HG03045 (cell line): Measurements from ENCODE around the gene ABCC10.
"Not testable (repeated sequence)": the region's sequence is repeated elsewhere in the genome, so short reads cannot be mapped to it uniquely, and the experiment has no call there.

Source experiments
- ATAC-seq: cut with Tn5 transposase; IDR thresholded peaks from one replicate; pipeline ENCODE4 v1.9.1; 2021; ENCODE audit warnings: mild to moderate bottlenecking, moderate library complexity; ENCODE audit not compliant: unreplicated experiment

The ABCC10 gene

GRCh38 chr6:43495409-43495941, 68.1 kb downstream of the ABCC10 start:
- no peak for ATAC-seq

GRCh38 chr6:43496370-43497128, 69.2 kb downstream of the ABCC10 start:
- ATAC-seq: no peak

- ATAC-seq: no peak
Observed at GRCh38 chr6:43497129-43497396, 69.7 kb downstream of the ABCC10 start.

- no peak for ATAC-seq
Observed at GRCh38 chr6:43497689-43498088, 70.3 kb downstream of the ABCC10 start.

GRCh38 chr6:43498291-43498690, 71.0 kb downstream of the ABCC10 start:
- ATAC-seq: not testable (repeated sequence)

- no peak for ATAC-seq
Observed at GRCh38 chr6:43499028-43499815, 71.9 kb downstream of the ABCC10 start.
